HL-60/S4 treated with phorbol 12-myristate 13-acetate at 8.2 ng/mL for 4 days and 3 days (cell line): ENCODE results near the gene MYB.
"Not testable (repeated sequence)": the region's sequence is repeated elsewhere in the genome, so short reads cannot be mapped to it uniquely, and the experiment has no call there.

Experiments used
- in situ Hi-C: fragments of 300-500 bp; cut with MboI; formaldehyde crosslinking; loops from 2 replicates; pipeline ENCODE4 v1.15.0; 2022; ENCODE audit warnings: low sequenced_read_pairs

The MYB gene

DNA sequence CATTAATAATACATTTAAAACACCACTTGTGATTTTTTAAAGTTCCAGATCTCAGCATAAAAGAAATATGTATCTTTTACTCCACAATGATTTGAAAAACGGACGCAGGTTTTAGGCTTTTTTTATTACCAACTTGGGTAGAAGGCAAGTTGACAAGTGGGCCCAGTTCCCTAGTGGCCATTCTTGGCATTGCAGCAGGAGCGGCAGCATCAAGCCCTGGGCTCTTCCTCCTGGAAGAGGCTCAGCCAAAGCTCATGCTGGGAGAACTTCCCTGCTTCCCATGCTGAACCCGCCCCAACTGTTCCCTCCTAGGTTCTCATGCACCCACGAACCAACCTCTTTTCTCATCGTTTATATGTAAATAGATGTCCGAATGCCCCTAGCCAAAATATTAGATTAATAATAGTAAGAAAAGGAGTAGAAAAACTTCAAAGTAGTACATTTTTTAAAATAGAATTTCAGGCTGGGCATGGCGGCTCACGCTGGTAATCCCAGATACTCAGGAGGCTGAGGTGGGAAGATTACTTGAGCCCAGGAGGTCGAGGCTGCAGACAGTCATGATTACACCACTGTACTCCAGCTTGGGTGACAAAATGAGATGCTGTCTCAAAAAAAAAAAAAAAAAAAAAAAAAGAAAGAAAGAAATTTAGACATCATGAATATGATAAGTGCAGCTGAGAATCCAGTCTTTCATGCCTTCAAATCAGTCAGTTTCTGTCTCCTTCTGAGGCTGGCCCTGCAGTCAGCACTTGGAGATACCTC, 18.2 kb upstream of the MYB start:
- in situ Hi-C loops, result no loop called here

DNA sequence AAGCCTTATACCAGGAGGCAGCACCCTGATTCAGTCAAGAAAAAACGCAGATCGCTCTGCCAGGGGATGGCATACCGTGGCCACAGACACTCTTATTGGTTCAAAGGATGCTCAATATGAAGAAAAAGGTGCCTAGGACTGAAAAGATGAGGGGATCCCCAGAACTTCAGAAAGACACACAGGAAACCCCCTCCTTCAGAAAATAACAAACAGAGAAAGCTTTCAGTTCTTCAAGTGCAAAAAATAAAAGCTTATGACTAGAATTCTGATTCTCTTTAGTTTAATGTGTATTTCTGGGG, 17.7 kb upstream of the MYB start:
- in situ Hi-C loops, result no loop called here

DNA sequence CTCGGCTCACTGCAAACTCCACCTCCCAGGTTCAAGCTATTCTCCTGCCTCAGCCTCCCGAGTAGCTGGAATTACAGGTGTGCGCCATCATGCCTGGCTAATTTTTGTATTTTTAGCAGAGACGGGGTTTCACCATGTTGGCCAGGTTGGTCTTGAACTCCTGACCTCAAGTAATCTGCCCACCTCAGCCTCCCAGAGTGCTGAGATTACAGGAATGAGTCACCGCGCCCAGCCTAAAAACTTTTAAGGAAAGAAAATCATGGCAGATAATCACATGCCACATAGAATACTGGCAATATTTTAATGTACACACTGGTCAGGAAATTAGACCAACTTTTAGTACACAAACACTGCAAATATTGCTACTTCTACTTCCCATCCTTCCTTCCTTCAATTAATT, 16.7 kb upstream of the MYB start:
- in situ Hi-C loops, result not testable (repeated sequence)

DNA sequence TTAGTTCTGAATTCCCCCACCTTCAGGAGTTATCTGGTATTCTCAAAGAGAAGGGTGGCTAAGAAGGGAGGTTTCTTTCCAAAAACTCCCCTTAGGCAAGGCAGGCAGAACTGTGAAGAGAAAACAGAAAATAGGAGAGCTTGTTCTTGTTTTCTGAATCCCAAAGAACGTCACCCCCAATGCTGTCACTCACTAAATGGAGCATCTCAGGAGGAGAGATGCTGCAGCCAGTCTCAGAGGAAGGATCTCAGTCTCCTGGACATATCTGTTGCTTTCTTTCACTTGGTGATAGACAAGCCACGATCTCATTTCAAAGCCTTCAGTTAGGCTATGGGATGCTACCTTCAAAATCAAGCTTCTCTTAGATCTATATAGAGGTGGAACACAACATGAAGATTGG, 16.1 kb upstream of the MYB start:
- in situ Hi-C loops, result no loop called here

DNA sequence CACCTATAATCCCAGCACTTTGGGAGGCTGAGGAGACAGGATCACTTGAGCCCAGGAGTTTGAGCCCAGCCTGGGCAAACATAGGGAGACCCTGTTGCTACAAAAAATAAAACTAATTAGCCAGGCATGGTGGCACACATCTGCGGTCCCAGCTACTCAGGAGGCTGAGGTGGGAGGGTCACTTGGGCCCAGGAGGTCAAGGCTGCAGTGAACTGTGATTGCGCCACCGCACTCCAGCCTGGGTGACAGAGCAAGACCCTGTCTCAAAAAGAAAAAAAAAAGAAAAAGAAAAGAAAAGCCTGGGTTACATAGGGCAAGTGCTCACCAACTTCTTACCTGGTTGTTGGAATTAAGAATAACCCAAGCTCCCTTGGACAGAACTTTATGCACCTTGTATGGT, 14.6 kb upstream of the MYB start:
- in situ Hi-C loops, result no loop called here

DNA sequence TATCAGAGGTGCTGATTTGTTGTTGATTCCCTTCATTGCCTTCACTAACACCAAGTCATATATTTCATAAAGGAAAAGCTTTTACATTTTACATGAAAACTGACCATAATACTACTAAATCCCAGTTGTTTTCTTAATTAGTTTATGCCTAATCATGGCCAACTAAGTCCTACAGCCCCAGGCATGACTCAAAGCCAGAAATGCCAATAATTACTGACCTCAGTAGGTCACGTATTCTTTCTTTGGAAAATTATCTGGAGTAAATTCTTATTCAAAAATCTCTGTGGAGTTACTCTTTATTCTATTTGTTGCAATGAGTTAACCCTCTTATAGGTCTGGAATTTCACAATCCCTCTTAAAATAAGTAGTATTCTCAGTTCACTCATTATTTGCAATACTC, 13.5 kb upstream of the MYB start:
- in situ Hi-C loops, result no loop called here

DNA sequence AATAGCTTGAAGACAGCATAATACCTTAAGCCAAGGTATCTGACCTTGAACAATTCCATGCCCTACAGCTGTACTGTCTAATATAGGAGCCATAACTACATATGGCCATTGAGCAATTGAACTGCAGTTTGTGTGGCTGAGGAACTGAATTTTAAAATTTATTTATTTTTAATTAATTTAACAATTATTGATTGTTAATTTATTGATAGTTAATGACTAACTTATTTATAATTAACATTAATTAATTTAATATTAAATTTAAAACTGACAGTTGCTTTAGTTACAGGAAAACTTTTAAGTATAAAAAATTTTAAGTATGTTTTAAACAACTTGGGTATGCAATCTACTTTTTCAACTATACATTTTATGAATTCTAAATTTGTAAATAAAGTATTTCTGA, 12.3 kb upstream of the MYB start:
- in situ Hi-C loops, result no loop called here

DNA sequence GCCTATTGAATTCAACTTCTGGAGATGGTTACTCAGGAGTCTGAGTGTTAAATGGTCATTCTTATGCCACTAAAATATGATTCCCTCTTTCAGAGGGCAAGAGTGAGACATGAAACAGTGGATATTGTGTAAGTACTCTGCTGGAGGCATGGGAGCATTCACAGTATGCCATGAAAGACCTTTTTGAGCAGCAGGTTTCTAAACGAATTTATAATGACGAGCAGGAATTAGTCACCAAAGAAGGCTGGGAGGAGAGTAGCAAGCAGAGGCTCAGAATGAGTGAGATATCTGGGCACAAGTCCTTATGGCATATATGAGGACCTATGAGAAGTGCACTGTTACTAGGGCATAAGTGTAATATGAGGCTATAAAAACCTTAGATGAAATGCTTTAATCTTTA, 10.9 kb upstream of the MYB start:
- in situ Hi-C loops, result no loop called here

DNA sequence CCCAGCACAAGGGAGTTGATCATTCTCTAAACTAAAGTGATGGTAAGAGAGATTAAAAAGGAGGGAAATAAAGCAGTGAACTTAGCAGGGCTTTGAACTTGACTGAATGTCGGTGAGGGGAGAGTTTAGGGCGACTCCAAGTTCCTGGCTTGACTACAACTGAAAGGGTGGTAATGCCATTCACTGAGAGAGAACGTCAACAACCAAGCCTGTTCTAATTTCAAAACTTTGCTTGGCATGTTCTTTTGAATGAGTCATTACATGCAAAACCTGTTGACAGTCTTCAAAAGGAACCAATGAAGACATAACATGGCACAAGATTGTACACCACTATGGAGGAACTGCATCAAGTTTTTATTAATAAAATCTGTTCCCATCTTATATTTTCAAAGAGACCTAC, 10.3 kb upstream of the MYB start:
- in situ Hi-C loops, result no loop called here

DNA sequence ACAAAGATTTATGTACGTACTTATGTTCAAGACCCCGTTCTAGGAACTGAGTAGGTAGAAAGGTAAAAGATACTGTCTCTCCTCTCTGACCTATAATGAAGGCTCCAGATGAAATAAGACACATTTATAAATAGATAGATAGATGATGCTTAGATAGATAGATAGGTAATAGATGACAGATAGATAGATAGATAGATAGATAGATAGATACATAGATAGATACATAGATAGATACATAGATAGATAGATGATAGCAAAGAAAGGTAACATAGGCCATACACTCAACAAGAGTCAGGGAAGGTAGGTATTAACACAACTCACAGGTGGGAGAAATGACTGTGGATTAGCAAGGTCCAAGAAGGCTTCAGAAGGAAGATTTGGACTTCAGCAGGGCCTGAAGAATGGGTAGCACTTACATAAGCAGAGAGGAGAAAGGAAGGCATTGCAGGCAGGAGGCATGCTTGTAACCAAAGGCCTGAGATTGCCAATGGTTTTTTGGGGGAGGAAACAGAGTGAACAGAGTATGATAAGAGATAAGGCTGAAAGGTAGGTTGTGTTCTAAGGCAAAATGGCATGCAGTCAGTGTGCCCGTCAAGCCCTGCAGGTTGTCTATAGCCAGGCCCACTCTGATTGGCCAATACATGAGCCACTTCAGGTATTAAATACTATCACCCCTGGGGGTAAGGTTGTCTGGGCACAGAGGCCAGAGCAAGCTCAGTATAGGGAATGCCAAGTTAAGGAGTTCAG, 7.7 kb upstream of the MYB start:
- in situ Hi-C loops, result no loop called here

DNA sequence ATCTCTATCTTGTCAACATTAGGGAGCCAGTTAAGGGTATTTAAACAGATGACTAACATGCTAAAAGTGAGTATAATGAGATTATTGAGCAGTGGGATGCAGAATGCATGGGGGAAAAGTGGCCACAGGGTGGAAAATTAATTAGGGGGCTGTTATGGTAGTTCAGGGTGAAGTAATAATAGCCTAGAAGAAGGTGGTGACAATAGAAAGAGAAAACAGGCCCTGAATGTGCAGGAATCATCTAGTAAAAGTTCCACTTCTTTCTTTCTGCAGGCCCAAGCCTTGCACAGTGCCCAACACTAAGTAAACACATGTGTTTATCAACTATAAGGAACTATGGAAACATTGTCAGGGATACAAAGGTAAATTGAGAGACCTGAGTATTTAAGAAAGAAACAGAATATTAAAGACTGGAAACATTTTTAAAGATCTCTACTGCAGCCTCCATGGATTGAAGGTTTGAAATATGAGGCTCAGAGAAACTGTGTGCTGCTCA, 7.1 kb upstream of the MYB start:
- in situ Hi-C loops, result no loop called here

DNA sequence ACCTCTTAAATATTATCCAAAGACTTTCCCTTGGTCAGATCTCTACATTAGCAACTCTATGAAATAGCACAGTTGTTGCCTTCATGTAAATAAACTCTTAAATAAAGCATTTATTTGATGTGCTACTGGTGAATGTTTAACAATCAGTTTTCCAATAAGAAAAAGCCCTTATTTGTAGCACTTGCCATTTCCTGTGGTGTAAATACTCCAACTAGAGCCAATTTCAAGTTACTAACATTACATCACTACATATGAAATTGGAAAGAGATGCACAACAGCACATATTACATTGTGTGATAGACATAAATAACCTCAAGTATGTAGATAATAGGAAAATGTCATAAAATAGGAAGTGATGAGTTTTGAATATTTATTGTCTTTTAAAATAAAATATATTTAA, 5.0 kb upstream of the MYB start:
- in situ Hi-C loops, result no loop called here

DNA sequence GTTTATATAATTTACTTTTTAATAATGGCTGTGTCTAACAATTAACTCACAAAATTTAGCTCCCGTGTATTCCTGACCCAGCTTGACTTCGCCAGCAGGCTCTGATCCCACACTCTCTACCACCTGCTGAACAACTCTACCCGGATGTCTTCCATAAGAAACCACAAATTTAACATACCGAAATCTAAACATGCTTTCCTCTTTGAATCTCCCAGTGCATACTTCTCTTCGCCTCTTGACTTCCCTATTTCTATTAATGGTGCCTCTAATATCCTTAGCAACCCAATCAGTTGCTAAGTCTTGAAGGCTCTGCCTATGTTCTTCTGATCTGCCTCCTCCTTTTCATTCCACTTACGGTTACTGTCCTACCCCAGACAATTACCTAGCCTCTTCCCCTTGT, 4.6 kb upstream of the MYB start:
- in situ Hi-C loops, result no loop called here

DNA sequence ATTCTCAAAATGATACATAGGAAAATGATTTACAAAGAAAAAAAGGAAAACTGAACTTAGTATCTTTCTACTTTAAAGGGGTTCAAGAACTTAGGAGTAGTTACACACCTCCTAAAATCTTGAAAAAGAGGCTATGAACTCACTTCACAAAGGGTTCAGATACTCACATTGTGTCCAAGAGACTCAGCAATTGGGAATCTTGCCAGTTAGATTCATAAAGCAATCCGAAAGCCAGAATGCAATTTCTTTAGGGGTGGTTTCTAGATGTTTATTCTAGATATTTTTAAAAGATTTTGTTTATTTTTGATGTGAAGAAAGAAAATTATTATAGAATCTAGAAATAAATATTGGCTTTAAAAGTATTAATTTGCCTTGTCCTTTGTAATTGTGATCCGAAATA, 1.7 kb upstream of the MYB start:
- in situ Hi-C loops, result no loop called here

DNA sequence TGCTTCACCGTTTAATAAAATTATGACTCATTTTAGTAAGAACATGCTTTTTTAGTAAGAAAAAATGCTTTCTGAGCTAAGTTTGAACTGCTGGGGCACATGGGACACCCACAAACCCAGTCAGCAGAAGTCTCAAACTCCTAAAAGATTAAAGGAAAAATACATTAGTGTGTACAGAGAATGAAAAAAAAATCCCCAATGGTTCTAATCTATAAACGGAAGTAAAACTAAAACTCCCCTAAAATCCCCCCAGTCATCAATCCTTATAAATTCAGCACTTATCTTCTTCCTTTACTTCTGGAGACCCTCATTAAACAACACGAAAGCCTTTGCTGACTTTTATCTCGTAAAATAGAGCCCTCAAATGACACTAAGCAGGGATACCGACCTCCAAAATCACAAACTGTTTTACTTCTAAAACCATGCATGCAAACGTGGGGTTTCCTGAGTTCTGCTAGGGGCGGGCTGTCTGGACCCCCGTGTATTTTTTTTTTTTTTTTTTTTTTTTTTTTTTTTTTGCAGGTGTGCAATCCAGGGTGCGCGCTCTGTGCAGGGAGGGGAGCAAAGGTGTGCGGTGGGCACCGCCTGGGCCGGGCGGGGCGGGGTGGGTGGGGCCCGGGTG, 1.1 kb upstream of the MYB start:
- in situ Hi-C loops, result no loop called here

DNA sequence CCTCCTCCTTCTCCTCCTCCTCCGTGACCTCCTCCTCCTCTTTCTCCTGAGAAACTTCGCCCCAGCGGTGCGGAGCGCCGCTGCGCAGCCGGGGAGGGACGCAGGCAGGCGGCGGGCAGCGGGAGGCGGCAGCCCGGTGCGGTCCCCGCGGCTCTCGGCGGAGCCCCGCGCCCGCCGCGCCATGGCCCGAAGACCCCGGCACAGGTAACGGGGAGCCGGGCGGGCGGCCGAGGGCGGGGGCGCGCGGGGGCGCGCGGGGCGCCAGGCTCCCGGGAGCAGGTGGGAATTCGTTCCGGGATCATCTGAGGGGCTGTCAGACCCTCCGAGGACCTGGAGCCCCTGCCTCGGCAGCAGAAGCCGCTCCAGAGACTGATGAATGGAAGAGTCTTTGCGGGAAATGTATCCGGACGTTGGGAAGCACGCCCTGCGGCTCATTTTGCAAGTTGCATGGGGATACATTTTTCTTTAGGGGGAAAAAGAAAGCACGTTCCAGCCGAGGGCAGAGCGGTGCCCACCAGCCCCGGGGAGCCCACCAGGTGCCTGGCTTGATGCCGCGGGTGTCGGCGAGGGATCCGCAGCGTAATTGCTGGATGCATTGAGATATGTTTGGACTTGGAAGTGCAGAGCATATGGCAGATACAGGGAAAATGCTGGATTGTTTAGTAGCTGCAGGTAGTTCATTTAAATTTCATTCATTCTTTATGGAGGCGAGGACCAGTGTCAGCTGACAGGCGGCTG, 394 bp downstream of the MYB start:
- in situ Hi-C loops, result no loop called here

DNA sequence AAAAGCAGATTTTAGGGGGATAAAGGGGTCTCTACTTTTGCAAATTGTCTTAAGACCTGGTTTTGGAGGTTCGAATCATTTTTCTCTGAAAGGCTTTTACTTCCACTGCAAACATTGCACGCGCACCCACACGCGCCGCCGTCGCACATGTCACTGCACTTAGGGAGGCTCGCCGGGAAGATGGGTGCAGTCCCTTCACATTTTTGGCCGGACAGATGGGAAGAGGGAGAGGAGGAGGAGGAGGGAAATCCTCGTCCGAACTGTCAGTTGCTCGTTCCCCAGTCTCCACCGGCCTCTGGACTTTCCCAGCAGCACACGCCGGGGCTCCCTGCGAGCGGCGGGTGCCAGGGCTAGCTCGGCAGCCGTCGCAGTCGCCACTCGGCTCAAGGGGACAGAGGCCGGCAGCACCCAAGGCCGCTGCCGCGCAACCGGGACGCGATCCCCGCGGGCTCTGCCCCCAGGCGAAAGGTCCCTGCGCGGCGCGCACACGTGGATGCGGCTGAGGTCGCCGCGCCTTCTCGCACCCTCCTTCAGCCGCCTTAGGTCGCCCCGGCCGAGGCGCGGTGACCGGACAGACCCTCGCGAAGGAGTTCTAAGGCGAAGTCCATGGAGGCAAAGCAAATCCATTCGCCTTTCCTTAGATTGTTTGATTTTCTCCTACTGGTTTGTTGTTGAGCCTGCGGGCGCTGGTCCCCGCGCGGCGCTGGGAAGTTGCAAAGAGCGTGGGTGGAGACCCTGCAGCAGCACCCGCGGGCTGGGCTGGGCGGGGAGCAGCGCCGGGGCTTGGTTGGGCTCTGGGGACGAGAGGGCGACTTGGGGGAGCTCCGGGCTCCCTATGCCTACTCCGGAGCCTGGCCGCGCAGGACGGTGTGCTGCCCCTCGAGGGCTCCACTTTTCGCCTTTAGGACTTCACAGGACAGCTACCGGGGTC, 1.2 kb downstream of the MYB start:
- in situ Hi-C loops, result no loop called here

DNA sequence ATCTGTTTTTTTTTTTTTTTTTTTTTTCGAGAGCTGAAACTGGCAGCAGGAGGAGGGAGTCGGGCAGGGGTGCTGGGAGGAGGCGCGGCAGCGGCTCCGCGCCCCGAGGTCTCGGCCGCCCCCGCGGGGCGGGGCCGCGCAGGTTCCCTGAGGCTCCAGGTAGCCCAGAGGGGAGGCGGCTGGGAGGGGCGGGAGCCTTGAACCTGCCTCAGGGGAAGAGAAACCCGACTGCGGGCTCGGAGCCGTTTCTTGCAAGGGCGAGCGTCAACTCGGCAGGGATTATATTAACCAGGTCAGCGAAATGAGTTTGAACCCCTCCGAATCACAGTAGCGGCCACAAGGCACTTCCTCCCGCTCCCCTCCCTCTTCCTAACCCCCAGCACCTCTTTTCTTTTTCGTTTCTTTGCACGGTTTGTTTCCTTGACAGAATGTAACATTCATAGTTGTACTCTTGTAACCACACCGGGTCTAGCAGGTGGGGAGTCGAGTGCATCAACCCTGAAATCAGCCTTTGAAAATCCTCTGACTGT, 2.0 kb downstream of the MYB start:
- in situ Hi-C loops, result no loop called here

DNA sequence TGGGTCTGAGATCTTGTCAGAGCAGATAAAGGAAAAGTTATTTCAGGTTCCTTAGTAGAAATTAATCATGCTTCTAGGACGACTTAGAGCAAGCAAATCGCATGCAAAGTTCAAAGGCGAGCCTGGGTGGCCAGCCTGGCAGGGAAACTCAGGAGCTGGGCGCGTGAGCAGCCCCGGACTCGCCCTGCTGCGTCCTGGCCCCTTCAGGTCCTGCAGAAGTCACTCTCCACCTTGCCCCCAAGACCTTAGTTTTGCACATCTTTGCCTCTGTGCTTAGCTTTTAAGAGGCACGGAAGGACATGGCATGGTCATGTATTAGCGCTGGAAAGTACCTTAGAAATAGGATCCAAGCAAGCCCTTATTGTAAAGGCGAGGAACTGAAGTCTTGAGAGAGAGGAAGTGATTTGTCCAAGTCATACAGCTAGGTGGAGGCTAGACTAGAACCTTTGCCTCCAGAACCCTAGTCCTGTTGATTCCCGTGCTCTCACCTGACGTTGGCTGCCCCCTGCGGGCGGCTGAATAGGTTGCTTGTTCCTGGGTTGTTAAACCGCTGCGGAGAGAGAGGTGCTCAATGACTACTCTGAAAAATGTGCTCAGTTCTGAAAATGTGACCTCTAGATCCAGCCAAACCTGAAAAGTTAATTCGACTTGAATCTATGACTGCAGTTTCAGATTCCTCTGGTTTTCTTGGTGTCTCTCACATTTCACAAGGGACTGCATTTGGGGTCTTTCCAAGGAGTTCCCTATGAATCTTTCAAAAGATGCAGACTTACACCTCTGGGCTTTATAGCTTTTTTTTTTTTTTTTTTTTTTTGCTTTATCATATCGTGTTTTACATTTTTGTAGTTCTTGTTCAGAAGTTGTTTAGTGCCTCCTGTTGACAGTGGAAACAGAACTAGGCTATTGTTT, 2.7 kb downstream of the MYB start:
- in situ Hi-C loops, result no loop called here
